ENCODE data around the gene SYCP2.
"Not testable (repeated sequence)": the region's sequence is repeated elsewhere in the genome, so short reads cannot be mapped to it uniquely, and the experiment has no call there.

The SYCP2 gene

GRCh38 chr20:59873409-59873808 is 60.0 kb downstream of the SYCP2 start:
- H3K27me3 ChIP-seq (ENCODE audit: control insufficient read depth in 5 of 5, insufficient read depth in 4 of 5, low read length in 5 of 5): no peaks in the 10 kb centered on the region
- no peak overlapping the region for H3K4me3 ChIP-seq (ENCODE audit: low read depth in 1 of 5, low read length in 5 of 5)
- no peaks in the 10 kb centered on the region for H3K36me3 ChIP-seq (ENCODE audit: control insufficient read depth in 5 of 5, insufficient read depth in 5 of 5, low read length in 5 of 5)
- H3K9ac ChIP-seq (ENCODE audit: low read length in 5 of 5): no peak overlapping the region
- no peak overlapping the region for H3K27ac ChIP-seq (ENCODE audit: low read depth, low read length)
- no peaks in the 10 kb centered on the region for H3K9me3 ChIP-seq (ENCODE audit: control insufficient read depth in 5 of 5, low read length in 5 of 5)
- H3K4me1 ChIP-seq (ENCODE audit: control insufficient read depth in 5 of 5, insufficient read depth in 5 of 5, low read length in 5 of 5): no peaks in the 10 kb centered on the region

DNA sequence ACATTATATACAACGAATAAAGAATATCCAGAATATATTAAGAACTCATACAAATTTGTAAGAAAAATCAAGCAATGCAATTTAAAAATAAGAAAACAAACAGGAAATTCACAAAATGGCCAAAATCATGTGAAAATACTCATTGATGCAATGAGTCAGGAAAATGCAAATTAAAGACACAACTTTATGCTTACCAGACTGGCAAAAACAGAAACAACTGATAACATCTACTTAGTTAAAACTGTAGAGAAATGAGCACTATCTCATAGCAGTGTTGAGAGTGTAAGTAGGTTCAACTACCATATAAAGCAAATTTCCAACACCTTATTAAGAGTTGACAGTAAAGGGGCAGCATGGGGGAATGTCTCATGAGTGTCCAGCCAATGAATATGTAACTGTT is 62.3 kb downstream of the SYCP2 start:
- no peak overlapping the region for H3K27ac ChIP-seq (ENCODE audit: low read depth, low read length)
- H3K9ac ChIP-seq (ENCODE audit: low read length in 5 of 5): no peak overlapping the region
- no peaks in the 10 kb centered on the region for H3K27me3 ChIP-seq (ENCODE audit: control insufficient read depth in 5 of 5, insufficient read depth in 4 of 5, low read length in 5 of 5)
- no peaks in the 10 kb centered on the region for H3K36me3 ChIP-seq (ENCODE audit: control insufficient read depth in 5 of 5, insufficient read depth in 5 of 5, low read length in 5 of 5)
- H3K4me3 ChIP-seq (ENCODE audit: low read depth in 1 of 5, low read length in 5 of 5): no peak overlapping the region
- H3K4me1 ChIP-seq (ENCODE audit: control insufficient read depth in 5 of 5, insufficient read depth in 5 of 5, low read length in 5 of 5): no peaks in the 10 kb centered on the region
- no peaks in the 10 kb centered on the region for H3K9me3 ChIP-seq (ENCODE audit: control insufficient read depth in 5 of 5, low read length in 5 of 5)

GRCh38 chr20:59866338-59866737 is 67.1 kb downstream of the SYCP2 start:
- no peaks in the 10 kb centered on the region for H3K9me3 ChIP-seq (ENCODE audit: control insufficient read depth in 5 of 5, low read length in 5 of 5)
- no peaks in the 10 kb centered on the region for H3K36me3 ChIP-seq (ENCODE audit: control insufficient read depth in 5 of 5, insufficient read depth in 5 of 5, low read length in 5 of 5)
- H3K4me1 ChIP-seq (ENCODE audit: control insufficient read depth in 5 of 5, insufficient read depth in 5 of 5, low read length in 5 of 5): peaks cover 0 to 6% (median 0%) of the 10 kb centered on the region in 5 donors
- no peak overlapping the region for H3K27ac ChIP-seq (ENCODE audit: low read depth, low read length)
- H3K9ac ChIP-seq (ENCODE audit: low read length in 5 of 5): no peak overlapping the region
- H3K27me3 ChIP-seq (ENCODE audit: control insufficient read depth in 5 of 5, insufficient read depth in 4 of 5, low read length in 5 of 5): no peaks in the 10 kb centered on the region
- H3K4me3 ChIP-seq (ENCODE audit: low read depth in 1 of 5, low read length in 5 of 5): no peak overlapping the region

DNA sequence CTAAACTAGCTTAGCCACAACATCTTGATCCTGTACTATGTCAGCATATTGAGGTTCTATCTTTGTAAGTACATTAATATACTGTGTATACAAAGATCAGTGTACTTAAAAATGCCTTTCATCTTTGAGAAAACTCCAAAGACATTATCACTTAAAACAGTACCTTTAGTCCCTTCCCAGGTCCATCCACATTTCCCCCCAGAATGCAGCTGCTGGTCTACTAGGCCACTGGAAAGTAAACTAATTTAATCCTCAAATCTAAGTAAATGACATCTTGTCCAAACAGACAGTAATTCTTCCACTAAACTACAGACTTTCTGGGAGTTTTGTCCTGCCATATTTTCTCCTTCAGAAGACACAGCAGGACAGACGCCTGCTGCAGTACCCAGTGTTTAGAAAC is 68.7 kb downstream of the SYCP2 start:
- Histone ChIP-seq H3K4me3 (ENCODE audit: low read depth in 1 of 5, low read length in 5 of 5) (no peak overlapping the region), H3K4me1 (ENCODE audit: control insufficient read depth in 5 of 5, insufficient read depth in 5 of 5, low read length in 5 of 5) (peaks cover 0 to 7% (median 0%) of the 10 kb centered on the region in 5 donors), H3K36me3 (ENCODE audit: control insufficient read depth in 5 of 5, insufficient read depth in 5 of 5, low read length in 5 of 5) (no peaks in the 10 kb centered on the region), H3K9ac (ENCODE audit: low read length in 5 of 5) (no peak overlapping the region), H3K27ac (ENCODE audit: low read depth, low read length) (no peak overlapping the region), H3K9me3 (ENCODE audit: control insufficient read depth in 5 of 5, low read length in 5 of 5) (no peaks in the 10 kb centered on the region), H3K27me3 (ENCODE audit: control insufficient read depth in 5 of 5, insufficient read depth in 4 of 5, low read length in 5 of 5) (no peaks in the 10 kb centered on the region)

DNA sequence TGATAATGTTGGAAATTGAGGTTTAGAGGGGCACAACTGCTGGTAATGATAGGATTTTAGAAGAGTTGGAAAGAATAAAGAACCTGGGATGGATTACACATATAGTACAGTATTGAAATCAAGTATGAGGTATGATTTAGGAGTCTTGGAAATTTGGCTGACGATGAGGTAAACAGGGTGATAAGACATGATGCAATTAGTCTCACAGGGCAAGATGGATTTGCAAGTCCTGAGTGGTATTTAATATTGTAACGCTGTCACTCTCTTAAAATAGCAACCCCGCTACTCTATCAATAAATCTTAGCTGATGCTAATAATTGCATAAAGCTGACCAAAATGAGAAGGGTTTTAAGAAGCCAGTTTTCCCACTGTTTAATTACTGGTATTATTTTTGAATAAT is 70.4 kb downstream of the SYCP2 start:
- Histone ChIP-seq H3K4me1 (ENCODE audit: control insufficient read depth in 5 of 5, insufficient read depth in 5 of 5, low read length in 5 of 5) (peaks cover 0 to 7% (median 0%) of the 10 kb centered on the region in 5 donors), H3K27ac (ENCODE audit: low read depth, low read length) (no peak overlapping the region), H3K9me3 (ENCODE audit: control insufficient read depth in 5 of 5, low read length in 5 of 5) (no peaks in the 10 kb centered on the region), H3K27me3 (ENCODE audit: control insufficient read depth in 5 of 5, insufficient read depth in 4 of 5, low read length in 5 of 5) (no peaks in the 10 kb centered on the region), H3K36me3 (ENCODE audit: control insufficient read depth in 5 of 5, insufficient read depth in 5 of 5, low read length in 5 of 5) (no peaks in the 10 kb centered on the region), H3K4me3 (ENCODE audit: low read depth in 1 of 5, low read length in 5 of 5) (no peak overlapping the region), H3K9ac (ENCODE audit: low read length in 5 of 5) (no peak overlapping the region)

- Histone ChIP-seq H3K9me3 (ENCODE audit: control insufficient read depth in 5 of 5, low read length in 5 of 5) (peaks cover 0 to 8% (median 4%) of the 10 kb centered on the region in 5 donors), H3K4me1 (ENCODE audit: control insufficient read depth in 5 of 5, insufficient read depth in 5 of 5, low read length in 5 of 5) (peaks cover 0 to 7% (median 0%) of the 10 kb centered on the region in 5 donors), H3K4me3 (ENCODE audit: low read depth in 1 of 5, low read length in 5 of 5) (no peak overlapping the region), H3K27me3 (ENCODE audit: control insufficient read depth in 5 of 5, insufficient read depth in 4 of 5, low read length in 5 of 5) (no peaks in the 10 kb centered on the region), H3K9ac (ENCODE audit: low read length in 5 of 5) (no peak overlapping the region), H3K36me3 (ENCODE audit: control insufficient read depth in 5 of 5, insufficient read depth in 5 of 5, low read length in 5 of 5) (no peaks in the 10 kb centered on the region), H3K27ac (ENCODE audit: low read depth, low read length) (no peak overlapping the region)
These were observed 72.0 kb downstream of the SYCP2 start for GRCh38 chr20:59861401-59861800.

DNA sequence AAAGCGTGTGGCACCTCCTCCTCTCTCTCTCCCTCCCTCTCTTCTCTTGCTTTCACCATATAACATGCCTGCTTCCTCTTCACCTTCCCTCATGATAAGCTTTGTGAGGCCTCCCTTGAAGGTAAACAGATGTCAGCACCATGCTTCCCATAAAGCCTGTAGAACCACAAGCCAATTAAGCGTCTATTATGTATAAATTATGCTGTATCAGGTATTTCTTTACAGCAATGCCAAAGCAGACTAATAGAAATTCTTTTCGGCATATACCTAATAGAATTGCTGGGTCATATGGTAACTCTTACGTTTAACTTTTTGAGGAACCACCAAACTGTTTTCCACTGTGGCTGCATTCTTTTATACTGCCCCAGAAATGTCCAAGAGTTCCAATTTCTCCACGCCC is 75.0 kb downstream of the SYCP2 start:
- Histone ChIP-seq H3K9ac (ENCODE audit: low read length in 5 of 5) (no peak overlapping the region), H3K4me3 (ENCODE audit: low read depth in 1 of 5, low read length in 5 of 5) (no peak overlapping the region), H3K9me3 (ENCODE audit: control insufficient read depth in 5 of 5, low read length in 5 of 5) (peaks cover 0 to 8% (median 4%) of the 10 kb centered on the region in 5 donors), H3K27me3 (ENCODE audit: control insufficient read depth in 5 of 5, insufficient read depth in 4 of 5, low read length in 5 of 5) (no peaks in the 10 kb centered on the region), H3K27ac (ENCODE audit: low read depth, low read length) (no peak overlapping the region), H3K4me1 (ENCODE audit: control insufficient read depth in 5 of 5, insufficient read depth in 5 of 5, low read length in 5 of 5) (peaks cover 0 to 7% (median 0%) of the 10 kb centered on the region in 5 donors), H3K36me3 (ENCODE audit: control insufficient read depth in 5 of 5, insufficient read depth in 5 of 5, low read length in 5 of 5) (no peaks in the 10 kb centered on the region)

GRCh38 chr20:59857966-59858365 is 75.5 kb downstream of the SYCP2 start:
- H3K27ac ChIP-seq (ENCODE audit: low read depth, low read length): no peak overlapping the region
- no peaks in the 10 kb centered on the region for H3K36me3 ChIP-seq (ENCODE audit: control insufficient read depth in 5 of 5, insufficient read depth in 5 of 5, low read length in 5 of 5)
- peaks cover 0 to 8% (median 4%) of the 10 kb centered on the region in 5 donors for H3K9me3 ChIP-seq (ENCODE audit: control insufficient read depth in 5 of 5, low read length in 5 of 5)
- H3K4me1 ChIP-seq (ENCODE audit: control insufficient read depth in 5 of 5, insufficient read depth in 5 of 5, low read length in 5 of 5): peaks cover 0 to 7% (median 0%) of the 10 kb centered on the region in 5 donors
- no peak overlapping the region for H3K9ac ChIP-seq (ENCODE audit: low read length in 5 of 5)
- H3K27me3 ChIP-seq (ENCODE audit: control insufficient read depth in 5 of 5, insufficient read depth in 4 of 5, low read length in 5 of 5): no peaks in the 10 kb centered on the region
- no peak overlapping the region for H3K4me3 ChIP-seq (ENCODE audit: low read depth in 1 of 5, low read length in 5 of 5)

DNA sequence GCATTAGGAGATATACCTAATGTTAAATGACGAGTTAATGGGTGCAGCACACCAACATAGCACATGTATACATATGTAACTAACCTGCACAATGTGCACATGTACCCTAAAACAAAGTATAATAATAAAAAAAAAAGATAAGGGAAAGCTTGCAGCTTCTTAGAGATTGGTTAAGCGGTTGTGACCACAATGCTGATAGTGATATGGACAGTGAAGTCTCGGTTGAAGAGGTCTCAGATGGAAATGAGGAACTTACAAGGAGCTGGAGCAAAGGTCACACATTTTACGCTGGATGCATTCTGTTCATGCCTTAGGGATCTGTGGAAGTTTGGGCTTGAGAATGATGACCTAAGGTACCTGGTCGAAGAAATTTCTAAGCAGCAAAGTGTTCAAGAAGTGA is 76.5 kb downstream of the SYCP2 start:
- H3K36me3 ChIP-seq (ENCODE audit: control insufficient read depth in 5 of 5, insufficient read depth in 5 of 5, low read length in 5 of 5); H3K4me3 ChIP-seq (ENCODE audit: low read depth in 1 of 5, low read length in 5 of 5); H3K27me3 ChIP-seq (ENCODE audit: control insufficient read depth in 5 of 5, insufficient read depth in 4 of 5, low read length in 5 of 5); H3K4me1 ChIP-seq (ENCODE audit: control insufficient read depth in 5 of 5, insufficient read depth in 5 of 5, low read length in 5 of 5); H3K27ac ChIP-seq (ENCODE audit: low read depth, low read length); H3K9ac ChIP-seq (ENCODE audit: low read length in 5 of 5); H3K9me3 ChIP-seq (ENCODE audit: control insufficient read depth in 5 of 5, low read length in 5 of 5): not testable (repeated sequence)

DNA sequence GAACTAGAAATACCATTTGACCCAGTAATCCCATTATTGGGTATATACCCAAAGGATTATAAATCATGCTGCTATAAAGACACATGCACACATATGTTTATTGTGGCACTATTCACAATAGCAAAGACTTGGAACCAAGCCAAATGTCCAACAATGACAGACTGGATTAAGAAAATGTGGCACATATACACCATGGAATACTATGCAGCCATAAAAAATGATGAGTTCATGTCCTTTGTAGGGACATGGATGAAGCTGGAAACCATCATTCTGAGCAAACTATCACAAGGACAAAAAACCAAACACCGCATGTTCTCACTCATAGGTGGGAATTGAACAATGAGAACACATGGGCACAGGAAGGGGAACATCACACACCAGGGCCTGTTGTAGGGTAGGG is 76.9 kb downstream of the SYCP2 start:
- H3K9me3 ChIP-seq (ENCODE audit: control insufficient read depth in 5 of 5, low read length in 5 of 5); H3K4me1 ChIP-seq (ENCODE audit: control insufficient read depth in 5 of 5, insufficient read depth in 5 of 5, low read length in 5 of 5); H3K27me3 ChIP-seq (ENCODE audit: control insufficient read depth in 5 of 5, insufficient read depth in 4 of 5, low read length in 5 of 5); H3K27ac ChIP-seq (ENCODE audit: low read depth, low read length); H3K36me3 ChIP-seq (ENCODE audit: control insufficient read depth in 5 of 5, insufficient read depth in 5 of 5, low read length in 5 of 5); H3K4me3 ChIP-seq (ENCODE audit: low read depth in 1 of 5, low read length in 5 of 5); H3K9ac ChIP-seq (ENCODE audit: low read length in 5 of 5): not testable (repeated sequence)

DNA sequence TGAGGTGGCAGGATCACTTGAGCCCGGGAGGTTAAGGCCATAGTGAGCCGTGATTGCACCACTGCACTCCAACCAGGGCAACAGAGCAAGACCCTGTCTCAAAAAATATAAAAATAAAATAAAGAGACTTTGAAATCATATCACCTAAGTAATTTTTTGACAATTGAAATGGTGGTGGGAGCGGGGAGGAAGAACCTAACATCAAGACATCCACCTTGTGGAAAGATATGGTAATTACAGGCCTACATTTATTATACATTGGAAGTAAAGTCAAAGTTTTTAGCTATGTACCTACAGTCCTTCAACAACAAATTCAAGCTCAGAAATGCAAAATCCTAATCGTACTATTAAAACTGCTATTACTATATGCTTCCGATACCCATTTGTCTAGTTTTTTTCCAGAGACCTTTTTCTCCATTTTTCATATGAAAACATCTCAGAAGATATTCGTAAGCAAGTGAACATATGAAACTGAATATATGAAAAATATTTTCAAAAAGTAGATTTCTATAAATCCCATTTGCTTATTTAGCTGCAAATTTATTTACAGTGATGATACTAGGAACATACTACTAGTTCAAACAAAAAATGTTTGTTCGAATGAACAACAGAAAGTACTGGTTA is 83.3 kb downstream of the SYCP2 start:
- no peak overlapping the region for H3K9ac ChIP-seq (ENCODE audit: low read length in 5 of 5)
- H3K4me1 ChIP-seq (ENCODE audit: control insufficient read depth in 5 of 5, insufficient read depth in 5 of 5, low read length in 5 of 5): no peaks in the 10 kb centered on the region
- no peak overlapping the region for H3K27ac ChIP-seq (ENCODE audit: low read depth, low read length)
- no peaks in the 10 kb centered on the region for H3K36me3 ChIP-seq (ENCODE audit: control insufficient read depth in 5 of 5, insufficient read depth in 5 of 5, low read length in 5 of 5)
- H3K4me3 ChIP-seq (ENCODE audit: low read depth in 1 of 5, low read length in 5 of 5): no peak overlapping the region
- H3K27me3 ChIP-seq (ENCODE audit: control insufficient read depth in 5 of 5, insufficient read depth in 4 of 5, low read length in 5 of 5): no peaks in the 10 kb centered on the region
- no peaks in the 10 kb centered on the region for H3K9me3 ChIP-seq (ENCODE audit: control insufficient read depth in 5 of 5, low read length in 5 of 5)

All from subcutaneous abdominal adipose tissue (tissue), 5 donors.